Measurements from ENCODE around the gene ZNF587.
"Not testable (repeated sequence)": the region's sequence is repeated elsewhere in the genome, so short reads cannot be mapped to it uniquely, and the experiment has no call there.

ZNF587 gene

GRCh38 chr19:57823608-57824007, 26.1 kb upstream of the ZNF587 start:
- not testable (repeated sequence) for DNase-seq

GRCh38 chr19:57825511-57825910, 24.1 kb upstream of the ZNF587 start:
- no peak for DNase-seq

GRCh38 chr19:57829316-57829715, 20.3 kb upstream of the ZNF587 start:
- DNase-seq, result no peak

- DNase-seq, result peak; percentile 54
These were observed 19.5 kb upstream of the ZNF587 start, which contains the start of gene ZNF587B for GRCh38 chr19:57830071-57830602. Gene ZNF587B (plus strand): TSS chr19:57830299. CDS start chr19:57830529, 230 bp downstream.

GRCh38 chr19:57836991-57837390, 12.7 kb upstream of the ZNF587 start:
- not testable (repeated sequence) for DNase-seq

GRCh38 chr19:57838622-57839191, 11.0 kb upstream of the ZNF587 start:
- not testable (repeated sequence) for DNase-seq

- DNase-seq, result no peak
These were observed 8.4 kb upstream of the ZNF587 start for GRCh38 chr19:57841122-57841763.

- DNase-seq, result not testable (repeated sequence)
These were observed 2.5 kb upstream of the ZNF587 start for GRCh38 chr19:57847164-57847563.

GRCh38 chr19:57849162-57849665, 445 bp upstream of the ZNF587 start:
- DNase-seq, result not testable (repeated sequence)

GRCh38 chr19:57850553-57851017, 926 bp downstream of the ZNF587 start:
- no peak for DNase-seq

GRCh38 chr19:57851812-57852603, 2.3 kb downstream of the ZNF587 start:
- DNase-seq, result not testable (repeated sequence)

GRCh38 chr19:57854117-57854516, 4.5 kb downstream of the ZNF587 start:
- not testable (repeated sequence) for DNase-seq

GRCh38 chr19:57862351-57862750, 12.7 kb downstream of the ZNF587 start:
- DNase-seq, result not testable (repeated sequence)

- no peak for DNase-seq
These were observed 18.3 kb downstream of the ZNF587 start for GRCh38 chr19:57867868-57868492.

- not testable (repeated sequence) for DNase-seq
These were observed 20.0 kb downstream of the ZNF587 start for GRCh38 chr19:57869655-57870054.

GRCh38 chr19:57870225-57870624, 20.6 kb downstream of the ZNF587 start:
- DNase-seq, result no peak

- DNase-seq, result no peak
These were observed 22.8 kb downstream of the ZNF587 start for GRCh38 chr19:57872450-57872849.

- not testable (repeated sequence) for DNase-seq
These were observed 24.5 kb downstream of the ZNF587 start for GRCh38 chr19:57873883-57874799.

- DNase-seq, result no peak
These were observed 36.4 kb downstream of the ZNF587 start for GRCh38 chr19:57886046-57886445.

GRCh38 chr19:57887195-57887941, 37.7 kb downstream of the ZNF587 start:
- DNase-seq, result no peak

- no peak for DNase-seq
These were observed 38.5 kb downstream of the ZNF587 start for GRCh38 chr19:57888107-57888559.

Data from CD4-positive, alpha-beta T cell treated with Interleukin-17A for 1 hour (primary cell).